HepG2 (cell line): Measurements from ENCODE around the gene CD14. TPM values are rescaled to one million over a fixed set of nuclear protein-coding genes. Genes with fewer than 3 reads are reported as not detected.
A peak's percentile ranks its signal among the peaks of the same experiment; 100 is the strongest.

ENCODE experiments used
- ATF1 ChIP-seq: IDR thresholded peaks from 2 replicates; pipeline ENCODE4 v1.6.1; 2016; ENCODE audit warnings: mild to moderate bottlenecking, control low read depth
- CHD2 ChIP-seq: IDR thresholded peaks from 2 replicates; pipeline ENCODE4 v1.6.1; 2011; ENCODE audit warnings: low read depth, low read length, improper control_type of control experiment
- GABPB1 ChIP-seq: IDR thresholded peaks from 2 replicates; pipeline ENCODE4 v1.6.1; 2016; ENCODE audit warnings: mild to moderate bottlenecking, missing genetic modification reagents, moderate library complexity, missing compliant biosample characterization
- GTF3A ChIP-seq: sonication (generic); formaldehyde crosslinking; conservative IDR thresholded peaks from 2 replicates; pipeline ENCODE4 v1.4.0; 2020; ENCODE audit warnings: mild to moderate bottlenecking, missing genetic modification reagents
- JDP2 ChIP-seq: sonication (generic); formaldehyde crosslinking; IDR thresholded peaks from 2 replicates; pipeline ENCODE4 v1.8.1; 2022; ENCODE audit warnings: missing genetic modification reagents, borderline replicate concordance
- KMT2A ChIP-seq: sonication (generic); formaldehyde crosslinking; IDR thresholded peaks from 2 replicates; pipeline ENCODE4 v1.4.0; 2020; ENCODE audit warnings: missing genetic modification reagents
- MIXL1 ChIP-seq: IDR thresholded peaks from 2 replicates; pipeline ENCODE4 v1.6.1; 2016
- MXI1 ChIP-seq: IDR thresholded peaks from 3 replicates; pipeline ENCODE4 v1.6.1; 2012; ENCODE audit warnings: low read depth, low read length, inconsistent platforms, borderline replicate concordance
- NFKB2 ChIP-seq: sonication (generic); formaldehyde crosslinking; IDR thresholded peaks from 2 replicates; pipeline ENCODE4 v1.4.0; 2020; ENCODE audit warnings: missing genetic modification reagents, borderline replicate concordance
- NPAS2 ChIP-seq: sonication (generic); formaldehyde crosslinking; IDR thresholded peaks from 2 replicates; pipeline ENCODE4 v1.8.0; 2022; ENCODE audit warnings: mild to moderate bottlenecking, missing genetic modification reagents, borderline replicate concordance
- NR2F6 ChIP-seq, 2 experiments: IDR thresholded peaks; 2 replicates each; pipeline ENCODE4 v1.6.1; 2016; ENCODE audit warnings: antibody characterized with exemption in 1 of 2, mild to moderate bottlenecking in 1 of 2
- PHB2 ChIP-seq: fragments of 450-650 bp; IDR thresholded peaks from 2 replicates; pipeline ENCODE4 v1.6.1; 2018; ENCODE audit not compliant: partially characterized antibody
- RELA ChIP-seq: sonication (generic); formaldehyde crosslinking; IDR thresholded peaks from 2 replicates; pipeline ENCODE4 v1.4.0; 2020; ENCODE audit warnings: missing genetic modification reagents
- ZFP37 ChIP-seq: sonication (generic); formaldehyde crosslinking; IDR thresholded peaks from 2 replicates; pipeline ENCODE4 v1.4.0; 2020; ENCODE audit warnings: missing genetic modification reagents, borderline replicate concordance
- ZNF10 ChIP-seq: sonication (generic); formaldehyde crosslinking; IDR thresholded peaks from 2 replicates; pipeline ENCODE4 v1.4.0; 2020; ENCODE audit warnings: mild to moderate bottlenecking, low read depth, missing genetic modification reagents, borderline replicate concordance
- ZNF333 ChIP-seq: sonication (generic); formaldehyde crosslinking; IDR thresholded peaks from 2 replicates; pipeline ENCODE4 v1.4.0; 2020; ENCODE audit warnings: mild to moderate bottlenecking, missing genetic modification reagents, borderline replicate concordance
- ZNF350 ChIP-seq: sonication (generic); formaldehyde crosslinking; IDR thresholded peaks from 2 replicates; pipeline ENCODE4 v1.4.0; 2020; ENCODE audit warnings: mild to moderate bottlenecking, low read depth, missing genetic modification reagents, borderline replicate concordance
- ZNF570 ChIP-seq: sonication (generic); formaldehyde crosslinking; IDR thresholded peaks from 2 replicates; pipeline ENCODE4 v1.4.0; 2020; ENCODE audit warnings: mild to moderate bottlenecking, missing genetic modification reagents, borderline replicate concordance
- ZNF629 ChIP-seq: sonication (generic); formaldehyde crosslinking; conservative IDR thresholded peaks from 2 replicates; pipeline ENCODE4 v1.5.0; 2020; ENCODE audit warnings: missing genetic modification reagents
- ZNF724P ChIP-seq: sonication (generic); formaldehyde crosslinking; IDR thresholded peaks from 2 replicates; pipeline ENCODE4 v1.8.0; 2022; ENCODE audit warnings: missing genetic modification reagents, borderline replicate concordance
- ZNF75D ChIP-seq: sonication (generic); formaldehyde crosslinking; IDR thresholded peaks from 2 replicates; pipeline ENCODE4 v1.8.1; 2023; ENCODE audit warnings: missing genetic modification reagents, mild to moderate bottlenecking, borderline replicate concordance
- polyA plus RNA-seq, 8 experiments: library from polyadenylated mRNA; depleted of rRNA in 3 of 8; stranded (reverse) in 7 of 8; unstranded in 1 of 8; fragments of >200 nt; fragmentation: Illumina TruSeq in 4 of 8; extraction: Trizol in 4 of 8; gene quantifications; 2 replicates each; pipeline versions ENCODE4 v1.2.1 to v1.2.3, GENCODE V29; 2011 to 2016; ENCODE audit warnings: low read depth in 4 of 8, missing spikeins in 1 of 8, mixed read lengths in 1 of 8; ENCODE audit not compliant: insufficient read depth in 1 of 8
- total RNA-seq, 5 experiments: library from RNA; depleted of rRNA; stranded (reverse); fragments of >200 nt; fragmentation: Illumina TruSeq; extraction: Trizol; gene quantifications; 2 replicates each; pipeline ENCODE4 v1.2.3, GENCODE V29; 2016; ENCODE audit warnings: low read depth in 1 of 5
- TF ChIP-seq, protein P1 (sequence below): IDR thresholded peaks from 2 replicates; pipeline ENCODE4 v1.6.1; 2016
- TF ChIP-seq, protein P2 (sequence below): sonication (generic); formaldehyde crosslinking; IDR thresholded peaks from 2 replicates; pipeline ENCODE4 v1.8.0; 2022; ENCODE audit warnings: mild to moderate bottlenecking, missing genetic modification reagents
- TF ChIP-seq, protein P3 (sequence below): sonication (generic); formaldehyde crosslinking; IDR thresholded peaks from 2 replicates; pipeline ENCODE4 v1.5.0; 2020; ENCODE audit warnings: mild to moderate bottlenecking, missing genetic modification reagents, borderline replicate concordance

CD14 gene
- total and polyA plus RNA-seq, 2 of the 13 experiments (the other 11 are each of a cell fraction or from before 2014, with no cell fraction given) = 1.7 to 4.7 TPM

- TF ChIP-seq NR2F6 (IDR thresholded peaks at IDR 0.05) = peak; percentile 93
- TF ChIP-seq NR2F6 (CRISPR knock-in tag; IDR thresholded peaks at IDR 0.05) = peak; percentile 96
- TF ChIP-seq PHB2 = no peak
- 0 out of 2 replicates have a peak, but pooled peaks have one; percentile 19 for TF ChIP-seq ATF1 (CRISPR knock-in tag)
- TF ChIP-seq MXI1 = peak; percentile 63; the same call in 1 of the 3 replicates
- TF ChIP-seq, protein P1, sequence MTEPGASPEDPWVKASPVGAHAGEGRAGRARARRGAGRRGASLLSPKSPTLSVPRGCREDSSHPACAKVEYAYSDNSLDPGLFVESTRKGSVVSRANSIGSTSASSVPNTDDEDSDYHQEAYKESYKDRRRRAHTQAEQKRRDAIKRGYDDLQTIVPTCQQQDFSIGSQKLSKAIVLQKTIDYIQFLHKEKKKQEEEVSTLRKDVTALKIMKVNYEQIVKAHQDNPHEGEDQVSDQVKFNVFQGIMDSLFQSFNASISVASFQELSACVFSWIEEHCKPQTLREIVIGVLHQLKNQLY = peak; percentile 42; the same call in 1 of the 2 replicates
- TF ChIP-seq ZNF570 = 0 out of 2 replicates have a peak, but pooled peaks have one; percentile 34
- TF ChIP-seq ZNF75D (CRISPR knock-in tag) = no peak
- TF ChIP-seq ZNF333 = no peak
- peak; percentile 61 for TF ChIP-seq ZNF724P (CRISPR knock-in tag)
- TF ChIP-seq NFKB2 = peak; percentile 96
- TF ChIP-seq CHD2 = no peak
- TF ChIP-seq MIXL1 = peak; percentile 21; the same call in 1 of the 2 replicates
- TF ChIP-seq, protein P2, sequence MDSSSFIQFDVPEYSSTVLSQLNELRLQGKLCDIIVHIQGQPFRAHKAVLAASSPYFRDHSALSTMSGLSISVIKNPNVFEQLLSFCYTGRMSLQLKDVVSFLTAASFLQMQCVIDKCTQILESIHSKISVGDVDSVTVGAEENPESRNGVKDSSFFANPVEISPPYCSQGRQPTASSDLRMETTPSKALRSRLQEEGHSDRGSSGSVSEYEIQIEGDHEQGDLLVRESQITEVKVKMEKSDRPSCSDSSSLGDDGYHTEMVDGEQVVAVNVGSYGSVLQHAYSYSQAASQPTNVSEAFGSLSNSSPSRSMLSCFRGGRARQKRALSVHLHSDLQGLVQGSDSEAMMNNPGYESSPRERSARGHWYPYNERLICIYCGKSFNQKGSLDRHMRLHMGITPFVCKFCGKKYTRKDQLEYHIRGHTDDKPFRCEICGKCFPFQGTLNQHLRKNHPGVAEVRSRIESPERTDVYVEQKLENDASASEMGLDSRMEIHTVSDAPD (CRISPR knock-in tag) = no peak
- no peak for TF ChIP-seq NPAS2 (CRISPR knock-in tag)
- TF ChIP-seq, protein P3, sequence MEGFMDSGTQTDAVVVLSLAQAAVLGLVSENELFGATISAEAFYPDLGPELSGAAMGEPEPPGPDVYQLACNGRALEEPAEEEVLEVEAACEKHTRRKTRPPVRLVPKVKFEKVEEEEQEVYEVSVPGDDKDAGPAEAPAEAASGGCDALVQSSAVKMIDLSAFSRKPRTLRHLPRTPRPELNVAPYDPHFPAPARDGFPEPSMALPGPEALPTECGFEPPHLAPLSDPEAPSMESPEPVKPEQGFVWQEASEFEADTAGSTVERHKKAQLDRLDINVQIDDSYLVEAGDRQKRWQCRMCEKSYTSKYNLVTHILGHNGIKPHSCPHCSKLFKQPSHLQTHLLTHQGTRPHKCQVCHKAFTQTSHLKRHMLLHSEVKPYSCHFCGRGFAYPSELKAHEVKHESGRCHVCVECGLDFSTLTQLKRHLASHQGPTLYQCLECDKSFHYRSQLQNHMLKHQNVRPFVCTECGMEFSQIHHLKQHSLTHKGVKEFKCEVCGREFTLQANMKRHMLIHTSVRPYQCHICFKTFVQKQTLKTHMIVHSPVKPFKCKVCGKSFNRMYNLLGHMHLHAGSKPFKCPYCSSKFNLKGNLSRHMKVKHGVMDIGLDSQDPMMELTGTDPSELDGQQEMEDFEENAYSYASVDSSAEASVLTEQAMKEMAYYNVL (CRISPR knock-in tag) = peak; percentile 67; the same call in 1 of the 2 replicates
- peak; percentile 41; the same call in 1 of the 2 replicates for TF ChIP-seq KMT2A (CRISPR knock-in tag)
- TF ChIP-seq ZNF350 (CRISPR knock-in tag) = peak; percentile 84; the same call in 1 of the 2 replicates
- no peak; the same call in 1 of the 2 replicates for TF ChIP-seq ZFP37
- TF ChIP-seq ZNF10 = no peak
- no peak for TF ChIP-seq JDP2
- no peak for TF ChIP-seq RELA
- peak; percentile 80 for TF ChIP-seq GABPB1 (CRISPR knock-in tag)
- TF ChIP-seq GTF3A (CRISPR knock-in tag) = no peak
- TF ChIP-seq ZNF629 (CRISPR knock-in tag) = peak; percentile 2; the same call in 1 of the 2 replicates
Observed at GRCh38 chr5:140639148-140639981, 6.4 kb upstream of the CD14 start, which contains the start of gene TMCO6 (continued).
